Lung microvascular endothelial cell (primary cell): Measurements from ENCODE around the gene PNN. TPM values are rescaled to one million over a fixed set of nuclear protein-coding genes. Genes with fewer than 3 reads are reported as not detected.

ENCODE experiments used
- DNase-seq, 2 donors: peaks; one replicate each; pipeline versions ENCODE4 v3.0.0 to v3.0.0-alpha.2; 2010; ENCODE audit warnings: low read depth in 2 of 2
- total RNA-seq: library from RNA; depleted of rRNA; stranded (reverse); fragments of >200 nt; gene quantifications from 2 replicates; pipeline ENCODE4 v1.2.1, GENCODE V29; 2014

The PNN gene
- total RNA-seq, 1 donor from 2014 or later = 14.1 TPM

DNA sequence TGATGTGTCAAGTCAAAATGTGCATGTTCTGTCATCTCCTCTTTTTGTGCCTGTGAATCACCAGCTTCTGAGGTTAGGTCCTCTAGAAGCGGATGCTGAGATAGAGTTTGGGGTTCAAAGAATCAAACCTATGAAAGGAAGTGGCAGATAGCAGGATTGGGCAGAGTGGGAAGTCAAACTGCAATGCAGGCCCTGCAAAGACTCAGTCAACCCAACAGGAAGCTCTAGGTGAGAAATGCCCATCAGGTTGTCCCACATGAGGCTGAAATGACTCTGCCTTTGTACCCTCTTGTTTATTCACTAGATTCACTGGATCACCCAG is 54.1 kb downstream of the PNN start:
- DNase-seq = peak in 1 of 2 donors; percentile 59

GRCh38 chr14:39229601-39230110 is 54.6 kb downstream of the PNN start:
- no peak for DNase-seq

DNA sequence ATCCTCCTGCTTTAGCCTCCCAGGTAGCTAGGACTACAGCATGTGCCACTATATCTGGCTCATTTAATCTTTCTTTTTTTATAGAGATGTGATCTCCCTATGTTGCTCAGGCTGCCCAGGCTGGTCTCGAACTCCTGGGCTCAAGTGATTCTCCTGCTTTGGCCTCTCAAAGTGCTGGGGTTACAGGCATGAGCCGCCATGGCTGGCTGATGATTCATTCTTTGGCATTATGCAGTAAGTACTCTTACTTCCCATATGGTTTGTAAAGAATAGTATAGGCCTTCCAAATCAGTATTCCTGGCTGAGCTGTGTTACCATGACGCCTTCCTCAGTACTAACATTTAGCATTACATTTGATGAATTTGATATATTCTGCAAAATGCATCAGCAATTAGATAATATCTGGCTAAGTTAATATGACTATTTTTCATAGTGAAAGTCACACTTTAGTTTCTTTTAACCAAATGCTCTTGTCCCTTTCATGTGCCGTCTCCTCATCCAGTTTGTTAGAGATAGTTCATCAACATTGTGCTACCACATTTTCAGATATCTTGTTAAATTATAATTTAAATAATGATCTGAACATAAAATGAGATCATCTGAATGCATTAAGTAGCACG is 55.5 kb downstream of the PNN start:
- no peak for DNase-seq

DNA sequence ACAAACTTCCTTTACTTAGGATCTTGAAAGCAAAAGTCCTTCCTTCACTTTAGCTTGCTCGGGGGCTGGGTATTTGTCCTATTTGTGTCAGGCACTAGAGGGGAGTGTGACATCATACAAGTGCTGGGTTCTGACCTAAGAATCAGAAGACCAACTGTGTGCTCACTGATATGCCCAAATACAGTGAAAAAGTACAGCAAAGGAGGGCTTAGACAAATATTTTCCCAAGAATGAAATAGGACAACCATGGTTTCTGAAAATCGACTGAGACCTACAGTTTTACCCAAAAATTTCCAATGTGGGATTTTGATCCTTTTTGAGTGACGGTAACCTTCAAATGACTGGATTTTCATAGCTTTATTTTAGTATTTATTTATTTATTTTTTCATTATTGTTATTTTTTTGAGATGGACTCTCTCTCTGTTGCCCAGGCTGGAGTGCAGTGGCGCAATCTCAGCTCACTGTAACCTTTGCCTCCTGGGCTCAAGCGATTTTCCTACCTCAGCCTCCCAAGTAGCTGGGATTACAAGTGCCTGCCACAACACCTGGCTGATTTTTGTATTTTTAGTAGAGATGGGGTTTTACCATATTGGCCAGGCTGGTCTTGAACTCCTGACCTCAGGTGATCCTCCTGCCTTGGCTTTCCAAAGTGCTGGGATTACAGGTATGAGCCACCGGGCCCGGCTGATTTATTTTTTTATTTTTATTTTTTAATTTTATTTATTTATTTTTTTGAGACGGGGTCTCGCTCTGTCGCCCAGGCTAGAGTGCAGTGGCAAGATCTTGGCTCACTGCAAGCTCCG is 56.9 kb downstream of the PNN start:
- peak; percentile 55 to 61 for DNase-seq

Other genes with a start within 250 kb of the PNN start
- gene SEC23A, start 72.0 kb upstream of the PNN start, total RNA-seq = 152 and 156 TPM in 2 replicates
- 11.9 and 12.0 TPM in 2 replicates for gene GEMIN2, start 60.9 kb upstream of the PNN start, total RNA-seq
- gene TRAPPC6B, start 4.9 kb upstream of the PNN start, total RNA-seq = 17.7 and 23.6 TPM in 2 replicates
- gene MIA2, start 58.7 kb downstream of the PNN start, total RNA-seq = 8.7 and 17.3 TPM in 2 replicates